WTC11 (cell line): ENCODE data around the gene DLG1. TPM values are rescaled to one million over a fixed set of nuclear protein-coding genes. Genes with fewer than 3 reads are reported as not detected.

Source experiments
- ATAC-seq: fragments of 200-7000 bp; cut with Tn5 transposase; 2 replicates; pipeline ENCODE4 v1.10.0; 2021; ENCODE audit warnings: mild to moderate bottlenecking, moderate library complexity
- CTCF ChIA-PET: fragments of 300-600 bp; sonication (Branson Sonifier 250); formaldehyde crosslinking; loops from one replicate; lab custom pipeline; 2021; ENCODE audit warnings: antibody characterized with exemption; lab: Charles Lee
- POLR2A ChIA-PET: fragments of 350-600 bp; sonication (Branson Sonifier 250); formaldehyde crosslinking; loops from one replicate; lab custom pipeline; 2021; ENCODE audit warnings: antibody characterized with exemption; lab: Charles Lee
- DNase-seq: peaks from one replicate; pipeline ENCODE4 v3.0.0; 2021; ENCODE audit warnings: low spot score
- H3K27ac Mint-ChIP-seq: 2 replicates; pipeline ENCODE4 v1.8.0; 2021; ENCODE audit warnings: mixed read lengths
- H3K27me3 Mint-ChIP-seq: 2 replicates; pipeline ENCODE4 v1.8.0; 2021; ENCODE audit warnings: low read depth, mild to moderate bottlenecking, moderate library complexity, mixed read lengths
- H3K36me3 Mint-ChIP-seq: 2 replicates; pipeline ENCODE4 v1.8.0; 2021; ENCODE audit warnings: mixed read lengths
- H3K4me1 Mint-ChIP-seq: 2 replicates; pipeline ENCODE4 v1.8.0; 2022; ENCODE audit warnings: mixed read lengths
- H3K4me3 Mint-ChIP-seq: 2 replicates; pipeline ENCODE4 v1.8.0; 2021; ENCODE audit warnings: mild to moderate bottlenecking, moderate library complexity, mixed read lengths
- H3K9me3 Mint-ChIP-seq: 2 replicates; pipeline ENCODE4 v1.8.0; 2021; ENCODE audit warnings: mixed read lengths
- AFF4 ChIP-seq: sonication (generic); formaldehyde crosslinking; IDR thresholded peaks from 2 replicates; pipeline ENCODE4 v1.8.1; 2023; ENCODE audit warnings: mild to moderate bottlenecking, missing genetic modification reagents, borderline replicate concordance
- CBFB ChIP-seq: sonication (generic); formaldehyde crosslinking; IDR thresholded peaks from 2 replicates; pipeline ENCODE4 v1.8.1; 2022; ENCODE audit warnings: mild to moderate bottlenecking, low read depth, missing genetic modification reagents
- CREM ChIP-seq: sonication (generic); formaldehyde crosslinking; IDR thresholded peaks from 2 replicates; pipeline ENCODE4 v1.8.1; 2022; ENCODE audit warnings: mild to moderate bottlenecking, missing genetic modification reagents, moderate library complexity
- E2F1 ChIP-seq: sonication (generic); formaldehyde crosslinking; IDR thresholded peaks from 2 replicates; pipeline ENCODE4 v1.8.0; 2022; ENCODE audit warnings: mild to moderate bottlenecking, missing genetic modification reagents
- IRF1 ChIP-seq: sonication (generic); formaldehyde crosslinking; IDR thresholded peaks from 2 replicates; pipeline ENCODE4 v1.8.0; 2023; ENCODE audit warnings: missing genetic modification reagents
- JUN ChIP-seq: sonication (generic); formaldehyde crosslinking; IDR thresholded peaks from 2 replicates; pipeline ENCODE4 v1.8.0; 2023; ENCODE audit warnings: mild to moderate bottlenecking, missing genetic modification reagents
- KAT7 ChIP-seq: sonication (generic); formaldehyde crosslinking; IDR thresholded peaks from 2 replicates; pipeline ENCODE4 v1.8.1; 2023; ENCODE audit warnings: missing genetic modification reagents, mild to moderate bottlenecking, borderline replicate concordance
- RORB ChIP-seq: fragments of 250-450 bp; sonication (Bioruptor Pico); IDR thresholded peaks from 2 replicates; pipeline ENCODE4 v1.9.0; 2021; ENCODE audit warnings: mild to moderate bottlenecking
- TEAD4 ChIP-seq: sonication (generic); formaldehyde crosslinking; IDR thresholded peaks from 2 replicates; pipeline ENCODE4 v1.8.0; 2022; ENCODE audit warnings: mild to moderate bottlenecking, missing genetic modification reagents
- ZBTB43 ChIP-seq: sonication (generic); formaldehyde crosslinking; IDR thresholded peaks from 2 replicates; pipeline ENCODE4 v1.8.1; 2023; ENCODE audit warnings: mild to moderate bottlenecking, missing genetic modification reagents
- ZNF671 ChIP-seq: fragments of 250-450 bp; sonication (Bioruptor Pico); IDR thresholded peaks from 2 replicates; pipeline ENCODE4 v1.8.0; 2021; ENCODE audit warnings: mild to moderate bottlenecking
- ZSCAN18 ChIP-seq: fragments of 250-450 bp; sonication (Bioruptor Pico); IDR thresholded peaks from 2 replicates; pipeline ENCODE4 v2.1.2; 2022; ENCODE audit warnings: mild to moderate bottlenecking, moderate library complexity
- total RNA-seq: library from RNA; stranded (reverse); gene quantifications from 3 replicates; pipeline ENCODE4 v1.2.3, GENCODE V29; 2021

DLG1 gene
- total RNA-seq, 1 experiment from 2014 or later, result 81.1 TPM

- Mint-ChIP-seq H3K27me3 (no peaks in the 10 kb centered on the region), H3K4me3 (peak overlapping the region; percentile 95), H3K4me1 (peaks cover 18% of the 10 kb centered on the region), H3K27ac (no peak overlapping the region), H3K9me3 (no peaks in the 10 kb centered on the region), H3K36me3 (peaks cover 23% of the 10 kb centered on the region)
- ATAC-seq (no peak), DNase-seq (no peak)
- CTCF ChIA-PET, result no interaction called here
- POLR2A ChIA-PET, result no interaction called here
- TF ChIP-seq AFF4 (CRISPR knock-in tag), result no peak
Observed at GRCh38 chr3:197295871-197296270, 2.5 kb downstream of the DLG1 start.

- H3K36me3 Mint-ChIP-seq, result peaks cover 30% of the 10 kb centered on the region
- H3K9me3 Mint-ChIP-seq, result no peaks in the 10 kb centered on the region
- ChIA-PET CTCF (no interaction called here), POLR2A (no interaction called here)
- TF ChIP-seq RORB (no peak), ZNF671 (CRISPR knock-in tag) (no peak), ZSCAN18 (CRISPR knock-in tag) (no peak), ZBTB43 (CRISPR knock-in tag) (no peak), KAT7 (CRISPR knock-in tag) (no peak), E2F1 (CRISPR knock-in tag) (no peak), IRF1 (CRISPR knock-in tag) (no peak), TEAD4 (no peak)
- no peaks in the 10 kb centered on the region for H3K27me3 Mint-ChIP-seq
- peaks cover 11% of the 10 kb centered on the region for H3K4me1 Mint-ChIP-seq
- DNase-seq, result no peak
- H3K4me3 Mint-ChIP-seq, result no peak overlapping the region
- ATAC-seq, result no peak
- no peak overlapping the region for H3K27ac Mint-ChIP-seq
Observed at GRCh38 chr3:197293605-197294237, 4.7 kb downstream of the DLG1 start.

GRCh38 chr3:197292648-197293047 lies 5.8 kb downstream of the DLG1 start:
- H3K36me3 Mint-ChIP-seq, result peaks cover 36% of the 10 kb centered on the region
- POLR2A ChIA-PET, result no interaction called here
- DNase-seq, result no peak
- CTCF ChIA-PET, result no interaction called here
- TF ChIP-seq CBFB (CRISPR knock-in tag) (no peak), CREM (CRISPR knock-in tag) (no peak), JUN (no peak)
- TF ChIP-seq, all 79 proteins: peak for 0
- no peak overlapping the region; the same call in 1 of the 2 replicates for H3K27ac Mint-ChIP-seq
- peaks cover 11% of the 10 kb centered on the region for H3K4me1 Mint-ChIP-seq
- no peak for ATAC-seq
- H3K9me3 Mint-ChIP-seq, result no peaks in the 10 kb centered on the region
- H3K27me3 Mint-ChIP-seq, result no peaks in the 10 kb centered on the region
- H3K4me3 Mint-ChIP-seq, result no peak overlapping the region
